Measurements from ENCODE around the gene EEF1AKMT3.

EEF1AKMT3 gene

GRCh38 chr12:57823131-57823907 lies 50.9 kb downstream of the EEF1AKMT3 start:
- no peak overlapping the region for H3K4me3 ChIP-seq (ENCODE audit: low read depth, low read length)
- TF ChIP-seq CTCF (IDR thresholded peaks at IDR 0.05; ENCODE audit: low read depth, low read length) = no peak

- no peak for TF ChIP-seq CTCF (IDR thresholded peaks at IDR 0.05; ENCODE audit: low read depth, low read length)
- no peak overlapping the region for H3K4me3 ChIP-seq (ENCODE audit: low read depth, low read length)
Measured at GRCh38 chr12:57823908-57824640, 51.7 kb downstream of the EEF1AKMT3 start.

- no peak for TF ChIP-seq CTCF (IDR thresholded peaks at IDR 0.05; ENCODE audit: low read depth, low read length)
- no peak overlapping the region for H3K4me3 ChIP-seq (ENCODE audit: low read depth, low read length)
Measured at GRCh38 chr12:57825451-57825850, 53.0 kb downstream of the EEF1AKMT3 start.

GRCh38 chr12:57826400-57826799 lies 54.0 kb downstream of the EEF1AKMT3 start:
- TF ChIP-seq CTCF (IDR thresholded peaks at IDR 0.05; ENCODE audit: low read depth, low read length) = no peak
- no peak overlapping the region for H3K4me3 ChIP-seq (ENCODE audit: low read depth, low read length)

DNA sequence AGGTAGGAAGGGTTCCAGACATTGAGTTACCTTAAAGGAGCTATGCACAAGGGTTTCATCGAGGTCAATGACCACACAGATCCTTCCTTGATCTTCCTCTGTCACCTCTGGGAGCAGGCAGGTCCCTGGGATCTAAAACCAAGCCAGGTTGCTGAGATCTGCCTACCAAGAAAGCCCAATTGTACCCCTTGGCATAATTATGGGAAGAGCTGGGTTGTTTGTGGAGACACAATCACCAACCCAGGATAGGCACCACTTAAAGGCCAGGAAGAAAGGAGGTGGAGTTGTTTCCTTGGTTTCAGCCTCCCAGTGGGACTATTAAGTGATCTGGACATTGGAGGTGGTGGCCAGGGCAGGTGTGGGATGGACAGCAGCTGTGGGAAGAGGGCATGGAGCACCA lies 54.6 kb downstream of the EEF1AKMT3 start:
- no peak overlapping the region for H3K4me3 ChIP-seq (ENCODE audit: low read depth, low read length)
- no peak for TF ChIP-seq CTCF (IDR thresholded peaks at IDR 0.05; ENCODE audit: low read depth, low read length)

DNA sequence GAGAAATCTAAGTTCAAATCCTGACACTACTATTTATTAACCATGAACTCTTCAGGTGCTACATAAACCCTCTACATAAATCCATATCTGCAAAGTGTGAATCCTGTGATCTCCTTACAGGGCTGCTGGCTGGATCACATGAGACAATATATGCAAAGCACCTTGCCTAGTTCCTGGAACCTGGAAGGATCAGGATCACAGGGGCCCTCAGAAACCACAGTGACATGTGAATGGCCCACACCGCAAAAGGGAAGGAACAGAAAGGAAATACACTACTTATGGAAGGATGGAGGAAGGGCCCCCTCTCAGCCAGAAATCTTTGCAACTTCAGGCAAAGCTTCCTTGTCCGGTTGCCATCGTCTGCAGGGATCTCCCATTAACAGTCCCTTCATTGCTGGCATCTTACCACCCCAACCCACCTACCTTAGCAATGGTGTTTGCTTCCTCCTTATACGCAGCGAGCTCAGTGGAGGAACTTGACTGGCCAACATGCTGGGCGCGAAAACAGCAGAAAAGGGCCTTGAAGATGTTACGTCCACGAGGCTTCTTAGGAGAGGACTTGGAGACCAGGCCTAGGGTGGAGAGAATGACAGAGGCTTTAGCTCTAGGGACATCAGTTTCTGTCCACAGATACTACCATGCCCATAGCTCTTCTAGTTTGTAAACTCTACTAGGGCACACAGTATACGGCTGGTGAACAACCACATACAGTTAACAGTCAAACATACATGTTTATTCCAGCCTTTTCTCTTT lies 56.8 kb downstream of the EEF1AKMT3 start:
- TF ChIP-seq CTCF (IDR thresholded peaks at IDR 0.05; ENCODE audit: low read depth, low read length) = no peak
- H3K4me3 ChIP-seq (ENCODE audit: low read depth, low read length) = no peak overlapping the region

All from WI38 (cell line).